ENCODE results near the gene NIM1K. TPM values are rescaled to one million over a fixed set of nuclear protein-coding genes. Genes with fewer than 3 reads are reported as not detected.
A peak's percentile ranks its signal among the peaks of the same experiment; 100 is the strongest.

The NIM1K gene
- polyA plus RNA-seq, 3 donors, result 0.13 TPM; not detected in 2

DNA sequence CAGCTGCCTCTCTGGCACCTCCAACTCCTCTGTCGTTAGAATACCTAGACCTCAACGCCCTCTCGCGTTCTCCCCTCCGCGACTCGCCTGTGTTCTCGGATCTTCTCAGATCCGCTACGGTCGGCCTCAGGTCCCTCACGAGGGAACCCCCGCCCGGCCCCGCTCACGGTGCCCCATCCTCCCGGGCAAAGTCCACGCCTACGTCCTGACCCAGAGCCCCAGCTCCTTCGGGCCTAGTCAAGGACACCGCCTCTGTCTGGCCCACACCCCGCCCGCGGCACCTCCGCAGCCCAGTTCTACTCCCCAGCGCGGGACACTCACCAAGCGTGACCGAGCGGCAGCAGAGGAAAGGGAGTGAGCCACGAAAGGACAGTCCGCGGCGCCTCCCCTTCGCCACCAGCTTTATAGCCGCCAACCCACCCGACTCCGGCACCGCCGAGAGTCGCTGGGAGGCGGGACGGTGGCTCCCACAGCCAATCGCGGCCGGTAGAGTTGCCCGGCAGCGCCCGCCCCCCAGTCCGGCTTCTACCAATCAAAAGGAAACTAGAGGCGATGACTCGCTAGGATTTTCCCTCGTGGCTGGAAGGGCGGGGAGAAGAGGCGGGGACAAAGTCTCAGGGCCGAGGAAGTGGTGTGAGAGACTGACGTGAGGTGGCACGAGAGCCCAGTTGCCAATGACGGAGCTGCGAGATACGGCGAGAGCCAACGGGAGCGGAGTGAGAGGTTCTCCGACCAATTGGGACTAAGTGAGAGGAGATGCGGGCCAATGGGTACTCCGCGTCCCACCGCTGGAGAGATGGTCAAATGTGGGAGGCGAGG is 121.2 kb downstream of the NIM1K start, which contains the start of gene HMGCS1:
TSS of gene HMGCS1 (minus strand) at position 378 of the 819 bp plus-strand sequence. CDS start 14,447 bp downstream, outside the sequence.
- H3K9ac ChIP-seq (ENCODE audit: insufficient read depth, low read length, poor library complexity, severe bottlenecking), result peak within 1 kb of the TSS; percentile 85
- Mint-ChIP-seq H3K9me3 (peaks cover 0 to 5% (median 3%) of the 10 kb centered on the region in 7 donors), H3K36me3 (peaks cover 5 to 6% of the 10 kb centered on the region in 2 donors), H3K27me3 (ENCODE audit: low read depth in 3 of 3) (peaks cover 1 to 9% (median 3%) of the 10 kb centered on the region in 3 donors), H3K27ac (peak within 1 kb of the TSS; percentile 93 to 98 (median 97)), H3K4me1 (peaks cover 18% of the 10 kb centered on the region), H3K4me3 (peak within 1 kb of the TSS; percentile 95 to 98)
- under 1% methylated on average over 68 of the region's 70 CpGs for WGBS (ENCODE audit: insufficient coverage)
- peaks cover 0 to 9% of the 10 kb centered on the region in 2 donors for H3K36me3 ChIP-seq (replicated peaks in 1 of 2; ENCODE audit: control insufficient read depth in 1 of 2, insufficient read depth in 2 of 2, low read length in 2 of 2)
- H3K4me2 ChIP-seq (replicated peaks; ENCODE audit: extremely low read depth, low read length, poor library complexity, severe bottlenecking), result peak within 1 kb of the TSS; percentile 87
- H3K9me3 ChIP-seq (replicated peaks in 1 of 2; ENCODE audit: control insufficient read depth in 1 of 2, insufficient read depth in 1 of 2, low read length in 2 of 2), result no peaks in the 10 kb centered on the region
- H3K4me3 ChIP-seq (replicated peaks in 1 of 3; ENCODE audit: low read depth in 2 of 3, low read length in 3 of 3), result peak within 1 kb of the TSS; percentile 50 to 83 (median 82)
- H4K20me1 ChIP-seq (ENCODE audit: insufficient read depth, low read length), result peaks cover 24% of the 10 kb centered on the region
- peaks cover 13 to 18% of the 10 kb centered on the region in 2 donors for H3K4me1 ChIP-seq (ENCODE audit: control insufficient read depth in 1 of 2, insufficient read depth in 2 of 2, low read length in 2 of 2)
- peak; percentile 97 to 99 (median 99) for DNase-seq
- H2AFZ ChIP-seq (ENCODE audit: insufficient read depth, low read depth, low read length, poor library complexity, severe bottlenecking), result peak within 1 kb of the TSS; percentile 88
- peaks cover 43% of the 10 kb centered on the region for H3K79me2 ChIP-seq (ENCODE audit: insufficient read depth, low read length)
- peak within 1 kb of the TSS; percentile 85 to 91 for H3K27ac ChIP-seq (ENCODE audit: low read depth in 1 of 2, low read length in 2 of 2)
- intact Hi-C loops (cut with micrococcal nuclease), result loop anchor here (2.0 to 10.0 kb wide), 4 partner anchors 172 to 1398 kb away; partner anchors contain the start of genes TMEM267 (in 1 of the 2) and ZNF131 (in 1 of the 2)
- TF ChIP-seq CTCF (IDR thresholded peaks at IDR 0.05), result no peak
- H3K27me3 ChIP-seq (ENCODE audit: control insufficient read depth in 2 of 2, insufficient read depth in 2 of 2, low read length in 2 of 2), result no peaks in the 10 kb centered on the region

GRCh38 chr5:43313854-43314457 is 121.9 kb downstream of the NIM1K start:
- no peak overlapping the region for H3K9ac ChIP-seq (ENCODE audit: insufficient read depth, low read length, poor library complexity, severe bottlenecking)
- intact Hi-C loops (cut with micrococcal nuclease), result loop anchor here (2.0 to 10.0 kb wide), 4 partner anchors 171 to 1399 kb away; partner anchors contain the start of genes TMEM267 (in 1 of the 2) and ZNF131 (in 1 of the 2)

More at GRCh38 chr5:43313854-43314457, 121.9 kb downstream of the NIM1K start:
- Histone ChIP-seq H3K9me3 (replicated peaks in 1 of 2; ENCODE audit: control insufficient read depth in 1 of 2, insufficient read depth in 1 of 2, low read length in 2 of 2) (no peaks in the 10 kb centered on the region), H2AFZ (ENCODE audit: insufficient read depth, low read depth, low read length, poor library complexity, severe bottlenecking) (peak overlapping the region; percentile 62), H3K79me2 (ENCODE audit: insufficient read depth, low read length) (peaks cover 42% of the 10 kb centered on the region), H3K4me1 (ENCODE audit: control insufficient read depth in 1 of 2, insufficient read depth in 2 of 2, low read length in 2 of 2) (peaks cover 13 to 18% of the 10 kb centered on the region in 2 donors), H3K27me3 (ENCODE audit: control insufficient read depth in 2 of 2, insufficient read depth in 2 of 2, low read length in 2 of 2) (no peaks in the 10 kb centered on the region), H3K4me3 (replicated peaks in 1 of 3; ENCODE audit: low read depth in 2 of 3, low read length in 3 of 3) (peak overlapping the region; percentile 21 to 83 (median 33)), H4K20me1 (ENCODE audit: insufficient read depth, low read length) (peaks cover 19% of the 10 kb centered on the region), H3K27ac (ENCODE audit: low read depth in 1 of 2, low read length in 2 of 2) (peak overlapping the region; percentile 85 to 91), H3K4me2 (replicated peaks; ENCODE audit: extremely low read depth, low read length, poor library complexity, severe bottlenecking) (peak overlapping the region; percentile 56), H3K36me3 (replicated peaks in 1 of 2; ENCODE audit: control insufficient read depth in 1 of 2, insufficient read depth in 2 of 2, low read length in 2 of 2) (peaks cover 0 to 9% of the 10 kb centered on the region in 2 donors)
- peaks cover 18% of the 10 kb centered on the region for H3K4me1 Mint-ChIP-seq
- peaks cover 5 to 6% of the 10 kb centered on the region in 2 donors for H3K36me3 Mint-ChIP-seq
- peak overlapping the region; percentile 93 to 98 (median 97) for H3K27ac Mint-ChIP-seq
- WGBS (ENCODE audit: insufficient coverage), result no CpG with 5 or more reads among the region's 8 CpGs
- peaks cover 0 to 5% (median 3%) of the 10 kb centered on the region in 7 donors for H3K9me3 Mint-ChIP-seq
- TF ChIP-seq CTCF (IDR thresholded peaks at IDR 0.05), result no peak
- H3K4me3 Mint-ChIP-seq, result peak overlapping the region; percentile 89 to 95
- peaks cover 1 to 9% (median 3%) of the 10 kb centered on the region in 3 donors for H3K27me3 Mint-ChIP-seq (ENCODE audit: low read depth in 3 of 3)
- peak in 2 of 3 donors; percentile 3 to 14 for DNase-seq

All from CD14-positive monocyte (primary cell).